Measurements from ENCODE around the gene SP140L.
"Not testable (repeated sequence)": the region's sequence is repeated elsewhere in the genome, so short reads cannot be mapped to it uniquely, and the experiment has no call there.

SP140L gene

DNA sequence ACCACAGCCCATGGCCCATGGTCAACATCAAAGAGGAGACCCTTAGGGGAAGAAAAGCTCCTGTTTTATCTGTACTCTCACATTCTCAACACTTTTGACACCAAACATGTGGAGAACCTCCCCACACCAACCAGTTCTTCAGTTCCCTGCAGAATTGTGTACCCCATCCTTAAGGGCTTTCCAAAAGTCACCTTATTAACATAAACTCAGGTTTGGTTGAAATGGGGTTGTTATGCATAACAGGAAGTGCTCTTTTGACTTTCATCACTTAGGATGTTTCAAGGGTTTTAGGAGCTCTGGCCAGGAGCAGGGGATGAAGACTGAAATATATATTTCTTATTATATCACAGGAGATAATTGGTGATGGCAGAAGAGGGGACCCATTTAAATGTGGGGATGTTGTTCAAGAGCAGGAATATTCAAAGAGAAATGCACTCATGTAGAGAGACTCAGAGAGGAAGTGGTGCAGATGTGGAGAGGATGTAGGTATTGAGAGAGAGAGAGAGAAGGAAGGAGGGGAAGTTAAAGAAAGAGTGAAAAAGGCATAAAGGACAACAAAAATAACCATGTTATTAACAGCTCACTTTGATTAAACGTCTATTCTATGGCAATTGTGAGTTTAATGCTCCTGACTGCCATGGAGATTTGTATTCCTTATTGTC lies 35.2 kb downstream of the SP140L start:
- DNase-seq (ENCODE audit: low spot score) = no peak

DNA sequence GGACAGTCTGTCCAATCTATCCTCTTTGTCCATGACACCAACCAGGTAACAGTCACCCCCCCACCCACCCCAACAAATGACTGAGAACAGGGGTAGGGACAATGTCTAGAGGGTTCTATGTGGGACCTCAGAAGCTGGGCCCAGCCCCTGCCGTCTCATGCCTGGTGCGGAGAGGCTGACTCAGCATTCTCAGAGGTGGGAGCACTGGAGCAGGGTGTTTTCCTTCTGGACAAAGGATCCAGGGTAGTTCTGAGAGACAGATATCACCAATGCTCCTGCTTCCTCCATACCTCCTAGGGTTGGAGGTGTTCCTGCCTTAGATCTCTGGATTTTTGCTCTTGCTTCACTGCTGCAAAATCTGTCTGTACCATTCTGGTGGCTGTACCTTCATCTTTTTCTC lies 55.1 kb downstream of the SP140L start:
- DNase-seq (ENCODE audit: low spot score) = no peak

DNA sequence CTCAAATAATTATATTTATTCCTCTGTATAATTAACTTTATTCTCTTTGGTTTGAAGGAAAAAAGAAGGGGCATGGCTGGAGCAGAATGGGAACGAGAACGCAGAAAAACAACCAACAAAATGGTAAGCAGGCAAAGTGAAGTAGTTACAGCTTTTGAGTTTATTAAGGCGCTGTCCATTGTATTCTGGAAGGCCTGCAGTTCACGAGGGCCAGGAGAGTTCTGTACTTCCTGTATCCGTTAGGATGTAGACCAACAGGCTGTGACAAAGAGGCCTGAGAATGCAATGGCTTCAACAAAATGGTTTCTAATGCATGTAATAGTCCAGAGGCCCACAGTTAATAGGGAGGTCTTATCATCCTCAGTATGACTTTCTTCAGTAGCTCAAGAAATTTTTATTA lies 56.5 kb downstream of the SP140L start:
- DNase-seq (ENCODE audit: low spot score) = no peak

DNA sequence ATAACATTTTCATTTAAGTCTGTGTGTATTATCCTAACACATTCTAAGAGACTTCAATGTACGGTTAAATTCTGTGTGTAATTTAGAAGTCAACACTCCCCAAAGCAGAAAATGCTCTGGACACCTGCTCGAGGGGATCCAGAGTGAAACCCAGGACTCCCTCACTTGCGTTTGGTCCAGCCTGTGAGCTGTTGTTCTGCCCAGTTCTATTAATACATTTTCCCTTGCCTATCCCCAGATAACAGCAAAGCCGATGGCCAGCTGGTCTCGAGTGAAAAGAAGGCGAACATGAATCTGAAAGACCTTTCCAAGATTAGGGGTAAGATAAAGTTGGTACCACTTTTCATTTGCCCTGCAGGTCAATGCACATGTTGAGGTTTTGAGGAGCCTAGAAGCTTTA lies 58.0 kb downstream of the SP140L start:
- DNase-seq (ENCODE audit: low spot score) = no peak

DNA sequence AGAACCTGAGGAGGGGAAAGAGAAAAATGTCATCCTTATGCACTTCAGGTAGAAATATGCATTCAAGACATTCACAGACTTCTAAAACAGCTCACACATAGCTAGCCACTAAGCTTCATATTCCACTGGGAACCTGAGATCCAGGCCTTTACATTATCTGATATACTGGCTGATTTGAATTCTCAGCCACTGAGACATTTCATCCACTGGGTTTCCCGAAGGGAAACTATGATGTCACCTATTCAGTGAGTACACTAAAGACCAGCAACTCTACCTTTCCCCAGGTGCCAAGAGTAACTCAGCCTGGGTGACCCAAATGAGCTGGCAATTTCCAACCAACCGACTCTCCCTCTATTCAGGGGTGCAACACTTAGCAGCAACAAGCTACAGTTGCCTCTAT lies 67.3 kb downstream of the SP140L start:
- DNase-seq (ENCODE audit: low spot score) = no peak

DNA sequence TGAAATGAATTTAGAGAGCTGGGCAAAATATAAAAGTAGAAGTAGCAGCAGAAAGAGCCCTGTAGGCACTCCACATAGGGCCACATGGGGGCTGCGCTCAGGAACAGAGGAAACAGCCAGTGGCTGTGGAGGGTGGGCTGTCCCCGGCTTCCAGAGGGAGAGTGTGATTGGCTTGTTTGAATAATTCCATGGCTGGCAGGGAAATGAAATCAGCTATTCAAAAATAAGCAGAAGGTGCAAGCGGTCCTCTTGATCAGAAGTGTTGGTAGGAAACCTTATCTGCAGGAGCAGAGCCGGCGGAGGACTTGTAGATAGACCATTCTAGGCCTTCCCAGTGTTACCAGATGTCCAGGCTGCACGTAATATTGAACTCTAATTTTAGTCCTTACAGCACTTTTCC lies 71.7 kb downstream of the SP140L start:
- DNase-seq (ENCODE audit: low spot score) = not testable (repeated sequence)

DNA sequence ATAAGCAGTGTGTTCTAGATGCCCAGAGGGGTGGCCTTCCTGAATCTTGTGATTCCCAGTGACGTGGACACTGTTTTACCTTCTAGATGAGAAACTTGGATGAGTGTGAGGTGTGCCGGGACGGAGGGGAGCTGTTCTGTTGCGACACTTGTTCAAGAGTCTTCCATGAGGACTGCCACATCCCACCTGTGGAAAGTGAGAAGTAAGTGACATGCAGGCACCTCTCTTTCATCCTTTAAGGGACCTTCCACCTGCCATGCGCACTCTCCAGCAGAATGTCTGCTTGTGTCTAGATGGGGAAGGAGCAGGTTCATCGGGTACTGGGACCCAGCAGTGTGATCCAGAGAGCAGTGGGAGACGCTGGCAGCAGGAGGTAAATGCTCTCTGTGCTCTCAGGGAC lies 73.0 kb downstream of the SP140L start:
- no peak for DNase-seq (ENCODE audit: low spot score)

DNA sequence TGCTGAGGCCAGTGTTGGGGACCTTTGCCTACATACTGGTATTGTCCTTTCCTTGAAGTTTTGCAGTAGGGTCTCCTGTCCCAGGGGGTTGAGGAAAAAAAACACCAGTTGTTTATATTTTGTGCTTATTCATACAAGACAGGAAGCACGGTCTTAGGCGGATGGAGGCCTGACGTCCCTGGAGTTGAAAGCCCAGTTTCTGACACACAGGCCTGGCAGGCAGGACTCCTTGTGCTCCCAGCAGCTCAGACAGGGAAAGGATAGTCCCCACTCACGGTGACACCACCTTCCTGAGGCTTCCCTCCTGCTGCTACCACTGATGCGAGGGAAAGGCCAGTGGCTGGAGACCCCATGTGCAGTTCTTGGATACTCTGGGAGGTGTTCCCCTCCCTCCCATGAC lies 73.5 kb downstream of the SP140L start:
- DNase-seq (ENCODE audit: low spot score) = no peak

DNA sequence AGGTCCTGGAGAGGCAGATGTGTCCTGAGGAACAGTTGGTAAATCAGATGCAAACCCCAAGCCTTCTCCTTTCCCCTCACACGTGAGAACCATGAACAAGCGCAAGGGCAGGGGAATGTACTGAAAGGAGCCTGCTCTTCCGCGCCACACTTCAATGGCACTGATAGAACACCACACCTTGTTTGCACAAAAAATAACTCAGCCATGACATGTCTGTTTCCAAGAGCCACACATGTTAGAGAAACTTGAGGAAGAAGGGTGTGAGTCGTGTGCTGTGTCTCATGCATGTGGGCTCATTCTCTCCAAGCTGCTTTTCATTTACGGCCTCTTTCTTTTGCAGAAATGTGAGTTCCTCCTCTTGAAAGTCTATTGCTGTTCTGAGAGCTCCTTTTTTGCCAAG lies 74.0 kb downstream of the SP140L start:
- DNase-seq (ENCODE audit: low spot score) = not testable (repeated sequence)

DNA sequence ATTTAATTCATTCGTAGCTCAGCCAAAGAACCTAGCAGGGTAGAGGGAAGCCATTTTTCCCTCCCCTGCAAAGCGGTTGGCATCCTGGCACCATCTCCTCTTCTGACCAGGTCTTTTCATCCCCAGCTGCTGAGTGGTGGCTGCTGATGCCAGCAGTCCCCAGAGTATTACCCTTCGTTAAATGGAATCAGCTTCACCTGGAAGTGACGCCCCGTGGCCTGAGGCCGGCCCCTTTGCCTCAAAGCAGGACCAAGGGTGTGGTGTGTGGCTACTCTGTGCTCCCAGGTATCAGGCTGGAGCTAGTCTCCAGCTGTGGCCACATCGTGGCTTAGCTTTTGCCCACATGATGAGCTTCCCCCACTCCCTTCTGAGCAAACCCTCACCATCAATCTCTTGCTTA lies 76.8 kb downstream of the SP140L start:
- DNase-seq (ENCODE audit: low spot score) = no peak

DNA sequence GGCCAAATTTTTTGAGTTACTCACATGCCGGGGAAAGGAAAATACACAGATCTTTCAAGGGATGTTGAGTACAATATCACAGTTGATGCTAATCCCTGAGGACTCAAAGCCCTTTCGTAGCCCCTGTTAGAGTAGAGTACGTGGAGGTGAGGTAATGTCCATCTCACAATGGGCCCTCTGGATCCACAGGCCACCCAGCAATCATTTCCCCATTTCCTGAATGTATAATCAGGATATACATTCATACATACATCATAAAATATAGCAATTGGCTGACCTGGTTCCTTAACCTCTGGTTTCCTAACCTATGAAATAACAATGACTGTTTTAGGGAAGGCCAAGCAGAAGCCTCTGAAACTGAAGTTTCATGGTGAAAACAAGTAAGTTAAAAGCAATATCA lies 78.8 kb downstream of the SP140L start:
- DNase-seq (ENCODE audit: low spot score) = no peak

DNA sequence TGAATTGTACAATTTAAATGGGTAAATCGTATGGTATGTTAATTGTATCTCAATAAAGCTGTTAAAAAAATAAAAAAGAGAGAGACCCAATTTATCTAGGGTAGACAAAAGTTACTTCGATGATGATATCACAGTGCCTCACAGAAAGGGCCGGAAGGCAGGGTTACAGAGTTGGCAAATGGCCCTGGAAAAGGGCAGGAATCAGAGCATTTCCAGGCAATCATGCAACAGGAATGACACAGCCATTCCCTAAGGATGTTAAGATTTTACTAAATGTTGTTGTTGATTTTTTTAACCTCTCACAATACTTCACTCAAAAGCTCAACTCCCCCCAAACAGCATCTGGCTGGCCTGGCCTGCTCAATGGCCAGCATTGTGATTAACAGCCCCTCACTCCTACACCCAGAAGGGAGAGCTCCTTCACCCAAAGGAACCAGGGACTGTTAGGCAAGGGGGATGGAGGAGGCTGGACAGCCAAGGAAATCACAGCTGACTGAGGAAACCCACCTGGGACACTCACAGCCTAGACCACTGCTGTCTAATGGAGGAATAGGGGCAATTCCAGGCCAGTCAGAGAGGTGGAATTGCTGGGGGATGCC lies 81.3 kb downstream of the SP140L start:
- DNase-seq (ENCODE audit: low spot score) = no peak

DNA sequence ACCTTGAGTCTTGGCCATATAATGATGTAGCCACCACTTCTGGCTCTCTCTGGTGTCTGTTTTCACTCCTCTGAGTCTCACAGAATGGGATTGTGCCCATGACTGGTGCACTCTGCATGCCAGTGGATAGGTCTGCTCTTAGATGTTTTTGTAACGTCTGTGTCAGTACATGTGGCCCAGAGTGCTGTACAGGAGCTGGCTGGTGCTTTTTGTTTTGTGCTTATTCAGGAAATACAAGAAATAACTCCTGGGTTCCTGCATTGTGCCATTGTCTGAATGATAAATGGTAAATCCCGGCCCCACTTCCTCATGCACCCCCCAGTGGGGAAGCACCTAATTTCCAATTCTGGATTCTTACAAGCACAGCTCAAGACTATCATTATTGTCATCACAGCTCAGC lies 82.3 kb downstream of the SP140L start:
- not testable (repeated sequence) for DNase-seq (ENCODE audit: low spot score)

DNA sequence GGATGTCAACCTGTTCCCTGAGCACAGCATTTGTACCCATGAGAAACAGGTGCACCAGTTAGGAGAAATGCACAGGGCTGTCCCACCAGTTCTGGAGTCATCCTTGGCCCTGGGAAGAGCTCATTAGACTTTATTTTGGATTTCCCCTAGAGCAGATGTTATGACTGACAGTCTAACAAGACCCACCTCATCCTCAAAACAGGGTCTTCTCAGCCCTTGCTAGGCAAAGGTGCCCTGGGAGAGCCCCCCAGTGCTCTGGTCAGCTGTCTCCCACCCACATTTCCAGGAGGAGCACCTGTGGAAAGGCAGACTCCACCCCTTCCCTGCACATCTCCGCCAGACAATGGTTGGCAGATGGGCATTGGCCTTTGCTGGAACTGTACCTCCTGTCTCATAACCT lies 83.3 kb downstream of the SP140L start:
- DNase-seq (ENCODE audit: low spot score) = no peak

DNA sequence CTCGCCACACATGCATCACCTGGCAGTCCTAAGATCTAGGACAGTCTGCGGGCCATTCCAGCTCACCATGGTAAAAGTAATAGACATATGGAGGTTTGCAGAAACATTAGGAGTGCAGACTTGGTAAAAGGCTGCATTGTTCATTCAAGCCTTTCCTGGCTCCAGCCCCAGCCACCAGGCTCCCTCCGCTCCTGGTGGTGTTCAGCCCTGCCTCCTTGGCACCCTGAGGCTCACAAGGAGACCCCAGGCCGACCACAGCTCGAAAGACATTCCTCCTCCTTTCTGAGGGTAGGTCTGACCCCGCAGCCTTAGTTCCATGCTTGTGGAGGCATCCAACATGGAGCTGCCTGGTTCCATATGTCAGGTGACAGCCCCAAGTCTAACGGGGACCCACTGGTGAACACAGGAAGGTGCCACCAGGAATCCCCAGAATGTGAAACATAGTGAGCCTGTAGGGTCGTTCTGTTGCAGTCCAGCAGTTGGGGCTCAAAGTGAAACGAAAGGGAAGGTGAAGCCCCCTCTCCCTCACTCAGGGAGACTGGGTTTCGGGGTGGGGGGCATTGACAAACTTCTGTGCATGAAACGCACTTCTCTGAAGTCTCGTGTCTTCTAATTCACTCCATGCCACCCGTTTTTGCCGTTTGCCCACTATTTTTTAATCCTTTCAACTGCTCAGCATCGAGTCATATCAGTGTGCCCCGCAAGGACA lies 84.0 kb downstream of the SP140L start:
- peak; percentile 20 for DNase-seq (ENCODE audit: low spot score)

DNA sequence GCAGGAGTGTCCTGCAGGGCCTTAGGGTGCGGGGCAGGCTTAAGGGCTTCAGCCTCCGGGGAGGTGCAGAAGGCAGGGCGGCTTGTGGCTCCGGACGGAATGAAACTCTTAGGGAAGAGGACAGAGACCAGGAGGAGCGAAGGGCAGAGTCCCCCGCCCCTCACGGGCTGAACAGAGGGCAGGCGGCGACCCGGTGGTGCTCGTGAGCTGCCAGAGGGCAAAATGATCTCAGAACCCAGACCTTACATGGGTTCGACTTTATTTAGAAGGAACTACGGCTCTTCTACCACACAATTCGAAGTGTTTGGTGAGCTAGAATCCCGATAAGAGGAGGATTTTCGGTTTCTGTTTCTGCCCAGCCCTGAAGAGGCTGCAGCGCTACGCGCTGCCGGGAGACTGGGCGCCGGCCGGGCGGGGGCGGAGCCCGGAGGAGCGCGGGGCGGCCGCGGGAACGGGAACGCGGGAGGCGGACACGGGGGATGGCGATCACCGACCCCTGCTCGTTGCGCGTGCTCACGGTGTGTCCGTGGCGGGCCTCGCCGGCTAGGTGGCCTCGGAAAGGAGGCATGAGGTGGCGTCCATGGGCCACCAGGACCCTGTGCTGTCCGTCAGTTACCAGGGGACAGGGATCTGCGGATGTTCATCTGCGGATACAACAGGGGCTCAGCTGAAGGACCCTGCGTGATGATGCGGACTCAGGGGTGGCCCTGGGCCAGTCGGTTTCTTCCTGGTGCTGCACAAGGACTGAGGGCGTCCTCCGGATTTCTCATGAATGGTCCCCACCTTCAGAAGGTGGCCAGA lies 84.8 kb downstream of the SP140L start:
- DNase-seq (ENCODE audit: low spot score) = peak; percentile 65

DNA sequence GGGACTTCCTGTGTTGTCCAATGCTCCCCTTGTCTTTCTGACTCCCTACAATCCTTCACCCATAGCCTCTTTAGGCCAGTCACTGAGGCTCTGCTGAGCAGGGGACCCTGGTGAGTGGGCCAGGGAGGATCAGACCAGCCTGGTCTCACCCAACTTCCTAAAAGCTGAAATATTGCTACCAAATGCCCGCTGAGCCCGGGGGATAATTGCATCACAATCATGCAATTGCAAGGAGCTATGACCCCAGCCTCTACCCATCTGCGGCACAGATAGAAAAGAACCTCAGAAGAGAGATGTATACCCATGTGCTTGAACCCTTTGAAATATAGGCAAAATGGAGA lies 85.3 kb downstream of the SP140L start:
- no peak for DNase-seq (ENCODE audit: low spot score)

DNA sequence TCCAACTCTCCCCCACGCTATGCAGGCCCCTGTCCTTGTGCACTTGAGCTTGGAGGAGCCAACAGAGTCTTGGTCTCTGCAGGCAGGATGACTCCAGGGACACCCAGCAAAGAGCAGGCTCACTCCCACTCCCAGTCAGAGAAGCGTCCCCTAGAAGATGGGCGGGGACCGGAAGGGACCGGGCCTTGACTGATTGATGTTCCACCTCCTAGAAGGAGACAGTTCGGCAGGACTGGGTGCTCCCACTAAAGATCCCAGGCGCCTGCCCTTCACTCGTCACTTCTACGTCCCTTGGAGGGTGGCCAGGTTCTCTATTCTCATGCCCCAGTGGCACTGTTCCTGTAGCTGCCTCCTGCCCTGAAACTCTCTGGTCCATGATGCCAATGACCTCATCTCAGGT lies 85.9 kb downstream of the SP140L start:
- DNase-seq (ENCODE audit: low spot score) = no peak

DNA sequence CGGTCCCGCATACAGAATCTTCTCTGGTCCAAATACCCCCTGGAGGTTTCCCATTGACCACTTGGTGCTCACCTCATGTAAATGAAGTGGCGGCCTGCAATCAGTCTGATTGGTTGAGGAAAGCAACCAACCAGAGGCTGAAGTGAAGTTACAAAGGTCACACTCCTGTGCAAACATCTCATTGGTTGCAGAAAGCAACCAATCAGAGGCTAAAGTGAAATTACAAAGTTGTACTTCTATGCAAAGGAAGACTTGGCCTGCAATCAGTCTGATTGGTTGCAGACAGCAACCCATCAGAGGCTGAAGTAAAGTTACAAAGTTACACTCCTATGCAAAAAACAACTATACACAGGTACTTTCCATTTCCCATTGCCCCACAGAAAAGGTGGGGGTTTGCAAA lies 86.5 kb downstream of the SP140L start:
- peak; percentile 11 for DNase-seq (ENCODE audit: low spot score)

DNA sequence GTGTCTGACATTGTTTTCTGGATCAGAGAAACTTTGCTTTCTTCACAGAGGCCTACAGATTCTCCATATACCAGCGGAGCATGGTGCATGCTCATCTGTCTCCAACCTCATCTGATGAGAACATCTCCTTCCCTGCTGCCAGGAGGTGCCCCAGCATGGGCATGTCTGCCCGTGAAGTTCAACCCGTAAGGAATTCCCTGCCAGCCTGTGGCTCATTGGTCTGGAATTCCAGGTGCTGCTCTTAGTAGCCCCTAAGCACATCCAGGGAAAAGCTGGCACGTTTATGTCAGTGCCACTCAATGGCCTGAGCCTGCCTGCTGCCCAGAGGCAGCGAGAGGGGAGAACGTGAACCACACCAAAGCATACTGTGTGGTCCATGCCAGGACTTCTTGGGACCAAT lies 87.3 kb downstream of the SP140L start:
- DNase-seq (ENCODE audit: low spot score) = no peak

DNA sequence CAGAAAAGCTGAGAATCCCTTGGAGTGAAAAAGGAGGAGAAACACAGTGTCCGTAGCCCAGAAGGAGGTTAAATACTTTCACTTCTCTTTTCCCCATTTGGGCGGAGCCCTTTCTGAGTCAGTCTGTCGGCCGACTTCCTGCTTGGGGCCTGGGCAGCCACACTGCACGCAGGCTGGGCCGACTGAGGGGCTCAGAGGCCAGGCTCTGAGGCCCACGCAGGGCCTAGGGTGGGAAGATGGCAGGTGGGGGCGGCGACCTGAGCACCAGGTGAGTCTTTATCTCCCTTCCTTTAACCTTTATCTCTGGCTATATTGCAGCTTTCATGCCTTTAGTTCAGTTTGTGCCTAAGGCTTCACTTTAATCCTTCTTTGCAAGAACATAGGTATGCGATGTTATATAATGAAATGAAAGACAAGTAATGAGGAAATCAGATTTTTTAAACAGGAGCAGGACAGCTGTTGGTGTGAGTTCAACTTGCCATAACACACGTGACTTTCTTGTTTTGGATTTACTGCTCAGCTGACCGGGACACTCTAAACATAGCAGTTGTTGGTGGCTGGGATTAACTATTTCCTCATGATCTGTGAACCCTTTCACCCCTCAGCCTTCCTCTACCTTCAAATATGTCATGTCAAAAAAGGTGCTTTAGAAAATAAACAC lies 89.2 kb downstream of the SP140L start, which contains the start of gene SP100:
SP100 (plus strand) TSS at position 141 of the 661 bp plus-strand sequence; CDS start at position 237, 96 bp downstream.
- peak; percentile 87 for DNase-seq (ENCODE audit: low spot score)

DNA sequence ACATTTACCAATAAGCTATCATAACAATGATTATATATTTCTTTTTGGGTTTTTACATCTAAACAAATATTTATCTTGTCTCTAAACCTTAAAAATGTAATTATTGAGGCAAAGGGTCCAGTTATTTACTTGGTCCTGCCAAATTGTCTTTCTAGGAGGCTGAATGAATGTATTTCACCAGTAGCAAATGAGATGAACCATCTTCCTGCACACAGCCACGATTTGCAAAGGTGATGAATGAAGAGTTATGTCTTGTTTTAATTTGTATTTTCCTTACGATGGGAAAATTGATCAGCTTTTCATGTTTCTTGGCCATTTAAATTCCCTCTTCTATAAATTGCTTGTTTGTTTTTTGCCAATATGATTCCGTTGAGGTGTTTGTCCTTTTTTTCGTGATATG lies 90.4 kb downstream of the SP140L start:
- DNase-seq (ENCODE audit: low spot score) = no peak

Data from CD4-positive, alpha-beta T cell treated with Interleukin-2 at 100 ng/mL for 4 hours (primary cell).